Spleen (tissue), 7 donors: ENCODE results near the gene WDR72.

Experiments
- POLR2AphosphoS5 ChIP-seq, 3 donors: sonication (generic); formaldehyde crosslinking; IDR thresholded peaks; one replicate each; pipeline ENCODE4 v1.5.1; 2017; ENCODE audit warnings: antibody characterized with exemption in 3 of 3
- TF ChIP-seq, protein P1 (sequence below), 11 experiments: fragments of 200-600 bp in 7 of 11; fragments of 450-650 bp in 4 of 11; sonication (generic) in 4 of 11; IDR thresholded peaks in 8 of 11; conservative IDR thresholded peaks in 3 of 11; 1 replicate in 7 of 11; 2 replicates in 4 of 11; pipeline versions ENCODE4 v1.4.0 to v1.8.0; 2016 to 2021; ENCODE audit warnings: antibody characterized with exemption in 11 of 11, inconsistent platforms in 4 of 11, mild to moderate bottlenecking in 1 of 11
- donor health status: DM: no; HTN: no; CAD: no; lungs with moderate emphysema.
- donor health status: DM: no; HTN: no; CAD: no.
- donor health status: DM: no; HTN: no; CAD: no.

DNA sequence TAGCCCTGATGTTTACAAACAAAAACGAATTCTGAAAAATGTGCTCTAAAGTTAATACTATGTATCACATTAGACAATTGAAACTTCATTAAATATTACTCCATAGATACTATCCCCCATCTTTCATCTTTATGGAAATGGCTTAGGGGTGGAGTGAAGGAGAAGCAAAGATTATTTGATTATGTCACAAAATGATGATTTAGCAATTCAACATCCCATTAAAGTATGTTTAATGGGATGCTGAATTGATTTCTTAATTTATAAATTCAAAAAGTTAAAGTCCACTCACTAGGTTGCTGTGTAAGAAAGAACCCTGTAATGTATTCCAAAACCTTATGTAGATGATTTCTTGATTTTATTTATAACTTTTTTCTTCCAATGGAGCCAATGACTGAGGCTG is 201.1 kb downstream of the WDR72 start:
- TF ChIP-seq, protein P1, sequence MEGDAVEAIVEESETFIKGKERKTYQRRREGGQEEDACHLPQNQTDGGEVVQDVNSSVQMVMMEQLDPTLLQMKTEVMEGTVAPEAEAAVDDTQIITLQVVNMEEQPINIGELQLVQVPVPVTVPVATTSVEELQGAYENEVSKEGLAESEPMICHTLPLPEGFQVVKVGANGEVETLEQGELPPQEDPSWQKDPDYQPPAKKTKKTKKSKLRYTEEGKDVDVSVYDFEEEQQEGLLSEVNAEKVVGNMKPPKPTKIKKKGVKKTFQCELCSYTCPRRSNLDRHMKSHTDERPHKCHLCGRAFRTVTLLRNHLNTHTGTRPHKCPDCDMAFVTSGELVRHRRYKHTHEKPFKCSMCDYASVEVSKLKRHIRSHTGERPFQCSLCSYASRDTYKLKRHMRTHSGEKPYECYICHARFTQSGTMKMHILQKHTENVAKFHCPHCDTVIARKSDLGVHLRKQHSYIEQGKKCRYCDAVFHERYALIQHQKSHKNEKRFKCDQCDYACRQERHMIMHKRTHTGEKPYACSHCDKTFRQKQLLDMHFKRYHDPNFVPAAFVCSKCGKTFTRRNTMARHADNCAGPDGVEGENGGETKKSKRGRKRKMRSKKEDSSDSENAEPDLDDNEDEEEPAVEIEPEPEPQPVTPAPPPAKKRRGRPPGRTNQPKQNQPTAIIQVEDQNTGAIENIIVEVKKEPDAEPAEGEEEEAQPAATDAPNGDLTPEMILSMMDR (IDR thresholded peaks at IDR 0.05 in 8 of 11, conservative IDR thresholded peaks at IDR 0.05 in 3 of 11) = no peak
- no peak for TF ChIP-seq POLR2AphosphoS5 (IDR thresholded peaks at IDR 0.05)
